ENCODE measurements around the gene SLC29A3. TPM values are rescaled to one million over a fixed set of nuclear protein-coding genes. Genes with fewer than 3 reads are reported as not detected.

The SLC29A3 gene
- total RNA-seq, 2 experiments from 2014 or later = 2.3 to 2.5 TPM

GRCh38 chr10:71351087-71351486, 32.0 kb downstream of the SLC29A3 start:
- intact Hi-C loops (cut with DNase I, micrococcal nuclease) = no loop called here
- DNase-seq (no peak), ATAC-seq (ENCODE audit: poor library complexity) (no peak)
- Mint-ChIP-seq H3K4me3 (no peak overlapping the region), H3K9me3 (no peaks in the 10 kb centered on the region), H3K27me3 (no peaks in the 10 kb centered on the region), H3K4me1 (ENCODE audit: low read depth) (no peaks in the 10 kb centered on the region), H3K27ac (no peak overlapping the region), H3K36me3 (ENCODE audit: low read depth) (peaks cover 50% of the 10 kb centered on the region)
- Histone ChIP-seq H3K4me3 (ENCODE audit: low read length) (no peak overlapping the region), H3K27me3 (ENCODE audit: control insufficient read depth in 1 of 2, insufficient read depth in 2 of 2, low read length in 2 of 2) (no peaks in the 10 kb centered on the region), H3K27ac (ENCODE audit: low read depth in 1 of 2, low read length in 2 of 2) (no peak overlapping the region), H3K4me1 (ENCODE audit: insufficient read depth, low read length) (no peaks in the 10 kb centered on the region), H3K9me3 (ENCODE audit: control insufficient read depth in 1 of 2, insufficient read depth in 1 of 2, low read length in 2 of 2) (no peaks in the 10 kb centered on the region), H3K36me3 (ENCODE audit: insufficient read depth, low read length) (peaks cover 18% of the 10 kb centered on the region)
- no peak for TF ChIP-seq CTCF (IDR thresholded peaks at IDR 0.05)
- CTCF ChIA-PET = no interaction called here
- POLR2A ChIA-PET = no interaction called here

GRCh38 chr10:71351628-71352319, 32.7 kb downstream of the SLC29A3 start:
- H3K9me3 Mint-ChIP-seq = no peaks in the 10 kb centered on the region
- CTCF ChIA-PET = no interaction called here
- Histone ChIP-seq H3K4me1 (ENCODE audit: insufficient read depth, low read length) (no peaks in the 10 kb centered on the region), H3K9me3 (ENCODE audit: control insufficient read depth in 1 of 2, insufficient read depth in 1 of 2, low read length in 2 of 2) (no peaks in the 10 kb centered on the region), H3K27ac (ENCODE audit: low read depth in 1 of 2, low read length in 2 of 2) (no peak overlapping the region), H3K27me3 (ENCODE audit: control insufficient read depth in 1 of 2, insufficient read depth in 2 of 2, low read length in 2 of 2) (no peaks in the 10 kb centered on the region), H3K4me3 (ENCODE audit: low read length) (no peak overlapping the region), H3K36me3 (ENCODE audit: insufficient read depth, low read length) (peaks cover 20% of the 10 kb centered on the region)
- TF ChIP-seq CTCF (IDR thresholded peaks at IDR 0.05) = no peak
- intact Hi-C loops (cut with DNase I, micrococcal nuclease) = no loop called here
- POLR2A ChIA-PET = no interaction called here
- no peak for ATAC-seq (ENCODE audit: poor library complexity)
- H3K27ac Mint-ChIP-seq = no peak overlapping the region
- H3K27me3 Mint-ChIP-seq = no peaks in the 10 kb centered on the region
- peaks cover 57% of the 10 kb centered on the region for H3K36me3 Mint-ChIP-seq (ENCODE audit: low read depth)
- DNase-seq = no peak
- no peak overlapping the region for H3K4me3 Mint-ChIP-seq
- H3K4me1 Mint-ChIP-seq (ENCODE audit: low read depth) = no peaks in the 10 kb centered on the region

GRCh38 chr10:71353639-71354038, 34.6 kb downstream of the SLC29A3 start:
- no peaks in the 10 kb centered on the region for H3K27me3 ChIP-seq (ENCODE audit: control insufficient read depth in 1 of 2, insufficient read depth in 2 of 2, low read length in 2 of 2)
- H3K4me1 Mint-ChIP-seq (ENCODE audit: low read depth) = no peaks in the 10 kb centered on the region
- no peak overlapping the region for H3K27ac Mint-ChIP-seq
- H3K4me3 Mint-ChIP-seq = no peak overlapping the region
- H3K36me3 Mint-ChIP-seq (ENCODE audit: low read depth) = peaks cover 70% of the 10 kb centered on the region
- POLR2A ChIA-PET = no interaction called here
- no peaks in the 10 kb centered on the region for H3K4me1 ChIP-seq (ENCODE audit: insufficient read depth, low read length)
- no peaks in the 10 kb centered on the region for H3K27me3 Mint-ChIP-seq
- no peak overlapping the region for H3K27ac ChIP-seq (ENCODE audit: low read depth in 1 of 2, low read length in 2 of 2)
- CTCF ChIA-PET = no interaction called here
- no peak overlapping the region for H3K4me3 ChIP-seq (ENCODE audit: low read length)
- H3K9me3 Mint-ChIP-seq = no peaks in the 10 kb centered on the region
- DNase-seq (no peak), ATAC-seq (ENCODE audit: poor library complexity) (no peak)
- intact Hi-C loops (cut with DNase I, micrococcal nuclease) = no loop called here
- H3K9me3 ChIP-seq (ENCODE audit: control insufficient read depth in 1 of 2, insufficient read depth in 1 of 2, low read length in 2 of 2) = no peaks in the 10 kb centered on the region
- peaks cover 27% of the 10 kb centered on the region for H3K36me3 ChIP-seq (ENCODE audit: insufficient read depth, low read length)
- no peak for TF ChIP-seq CTCF (IDR thresholded peaks at IDR 0.05)
